HG03469 (cell line): ENCODE results near the gene ZNF408.

Experiments used
- ATAC-seq: cut with Tn5 transposase; IDR thresholded peaks from one replicate; pipeline ENCODE4 v1.9.1; 2021; ENCODE audit warnings: mild to moderate bottlenecking, moderate library complexity, moderate number of reproducible peaks; ENCODE audit not compliant: unreplicated experiment

The ZNF408 gene

DNA sequence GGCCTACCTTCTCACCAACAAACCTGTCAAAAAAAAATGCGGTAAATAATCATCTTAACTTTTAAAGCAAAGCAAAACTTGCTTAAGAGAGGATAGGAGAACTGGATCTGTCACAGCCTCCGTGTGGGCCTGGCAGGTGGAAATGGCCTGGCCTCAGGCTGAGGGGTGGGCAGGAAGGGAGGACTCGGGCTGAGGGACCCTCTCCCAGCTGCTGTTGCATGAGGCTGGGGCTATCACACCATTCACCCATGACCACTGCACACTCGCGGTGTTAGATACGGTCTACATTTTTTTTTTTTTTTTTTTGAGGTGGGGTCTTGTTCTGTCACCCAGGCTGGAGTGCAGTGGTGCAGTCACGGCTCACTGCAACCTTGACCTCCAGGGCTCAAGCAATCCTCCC, 24.9 kb upstream of the ZNF408 start:
- no peak for ATAC-seq

DNA sequence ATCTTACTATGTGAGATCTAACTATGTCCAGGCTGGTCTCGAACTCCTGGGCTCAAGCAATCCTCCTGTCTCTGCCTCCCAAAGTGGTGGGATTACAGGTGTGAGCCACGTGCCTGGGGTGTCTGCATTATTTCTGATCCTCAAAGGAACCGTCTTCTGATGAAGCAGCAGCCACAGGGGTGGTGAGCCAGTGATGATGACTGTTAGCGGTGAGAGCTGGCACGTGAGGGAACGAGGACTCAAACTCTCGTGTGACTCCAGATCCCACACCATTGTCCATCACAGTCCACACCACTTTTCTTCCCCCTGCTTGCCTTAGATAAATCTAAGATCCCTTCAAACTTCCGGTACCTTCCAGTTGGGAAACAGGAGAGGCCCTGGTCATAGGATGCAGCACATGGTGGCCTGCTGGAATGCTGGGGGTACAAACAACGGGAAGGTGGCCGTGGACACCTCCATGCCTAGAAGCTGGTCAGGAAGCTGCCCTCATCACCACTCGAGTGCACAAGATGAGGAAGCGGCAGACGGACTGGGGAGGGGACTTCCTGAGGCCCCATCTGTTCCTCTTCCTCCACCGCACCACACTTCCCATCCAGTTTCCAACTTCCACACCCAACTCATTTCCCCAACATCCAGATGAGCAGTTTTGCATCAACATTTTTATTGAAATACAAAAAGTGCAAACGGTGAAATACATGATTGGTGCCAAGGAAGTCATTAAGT, 24.2 kb upstream of the ZNF408 start:
- ATAC-seq = no peak

DNA sequence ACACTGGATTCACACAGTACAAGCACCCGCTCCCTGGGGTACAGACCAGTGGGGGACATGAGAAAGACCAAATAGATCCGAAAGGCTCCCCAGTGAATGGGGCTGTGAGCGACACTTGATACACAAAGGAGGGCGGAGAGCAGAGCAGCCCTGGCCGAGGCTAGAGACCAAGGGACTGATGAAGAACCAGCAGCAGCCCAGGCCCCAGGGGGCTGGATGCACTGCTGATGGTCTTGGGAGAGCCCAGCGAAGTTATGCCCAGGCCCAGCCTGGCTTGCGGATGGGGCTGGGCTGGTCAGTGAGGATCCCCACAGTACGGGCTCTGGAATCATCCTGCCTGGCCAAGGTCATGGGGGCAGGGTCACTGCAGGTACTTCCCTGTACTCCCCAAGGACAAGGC, 23.7 kb upstream of the ZNF408 start:
- no peak for ATAC-seq

DNA sequence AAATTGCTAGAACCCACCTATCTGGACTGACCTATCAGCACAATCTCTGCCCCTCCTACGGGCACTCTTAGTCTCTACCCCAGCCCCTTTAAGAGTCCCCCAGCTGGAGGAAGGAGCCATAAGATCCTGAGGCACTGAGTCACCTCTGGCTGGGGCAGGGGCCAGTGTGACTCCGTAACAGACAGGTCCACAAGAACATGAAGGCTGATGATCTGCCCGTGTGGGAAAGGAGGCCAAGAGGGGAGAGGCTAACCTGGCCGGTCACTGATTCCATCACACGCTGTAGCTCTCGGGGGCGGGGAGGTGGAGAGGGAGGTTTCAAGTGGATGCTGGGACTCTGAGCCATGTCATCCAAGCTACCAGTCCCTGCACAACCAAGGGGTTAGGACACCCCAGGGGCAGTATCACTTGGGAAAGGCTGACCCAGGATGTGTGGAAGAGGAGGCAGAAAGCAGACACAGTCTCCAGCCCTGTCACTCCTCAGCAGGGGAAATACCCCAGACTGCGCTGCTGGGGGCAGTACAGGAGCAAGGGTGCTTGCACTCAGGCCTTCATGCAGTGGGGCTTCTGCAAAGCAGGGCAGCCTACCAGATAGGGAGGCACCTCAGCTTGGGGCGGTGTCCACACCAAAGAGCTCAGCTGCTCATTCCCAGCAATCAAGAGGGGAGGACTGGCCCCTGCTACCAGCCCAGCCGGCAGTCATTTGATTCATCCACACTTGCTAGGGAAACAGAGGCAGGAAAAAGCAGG, 22.7 kb upstream of the ZNF408 start:
- no peak for ATAC-seq

DNA sequence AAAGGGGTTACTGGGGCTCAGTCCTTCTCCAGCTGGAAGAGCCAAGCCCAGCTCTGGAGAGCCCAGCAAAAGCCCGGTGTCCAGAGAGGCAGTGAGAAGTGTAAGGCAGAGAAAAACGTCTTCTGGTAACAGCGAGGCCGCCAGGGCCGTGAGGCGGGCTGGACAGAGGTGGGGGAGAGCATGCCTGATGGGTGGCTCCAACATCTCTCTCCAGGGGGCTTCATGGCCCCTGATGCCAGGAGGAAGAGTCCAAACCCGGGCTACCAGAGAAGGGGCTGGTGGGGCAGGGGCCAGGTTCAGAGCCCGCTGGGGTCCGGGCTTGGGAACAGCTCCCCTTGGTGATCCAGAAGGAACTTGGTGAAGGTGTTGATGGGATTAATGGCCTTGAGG, 22.1 kb upstream of the ZNF408 start:
- no peak for ATAC-seq

DNA sequence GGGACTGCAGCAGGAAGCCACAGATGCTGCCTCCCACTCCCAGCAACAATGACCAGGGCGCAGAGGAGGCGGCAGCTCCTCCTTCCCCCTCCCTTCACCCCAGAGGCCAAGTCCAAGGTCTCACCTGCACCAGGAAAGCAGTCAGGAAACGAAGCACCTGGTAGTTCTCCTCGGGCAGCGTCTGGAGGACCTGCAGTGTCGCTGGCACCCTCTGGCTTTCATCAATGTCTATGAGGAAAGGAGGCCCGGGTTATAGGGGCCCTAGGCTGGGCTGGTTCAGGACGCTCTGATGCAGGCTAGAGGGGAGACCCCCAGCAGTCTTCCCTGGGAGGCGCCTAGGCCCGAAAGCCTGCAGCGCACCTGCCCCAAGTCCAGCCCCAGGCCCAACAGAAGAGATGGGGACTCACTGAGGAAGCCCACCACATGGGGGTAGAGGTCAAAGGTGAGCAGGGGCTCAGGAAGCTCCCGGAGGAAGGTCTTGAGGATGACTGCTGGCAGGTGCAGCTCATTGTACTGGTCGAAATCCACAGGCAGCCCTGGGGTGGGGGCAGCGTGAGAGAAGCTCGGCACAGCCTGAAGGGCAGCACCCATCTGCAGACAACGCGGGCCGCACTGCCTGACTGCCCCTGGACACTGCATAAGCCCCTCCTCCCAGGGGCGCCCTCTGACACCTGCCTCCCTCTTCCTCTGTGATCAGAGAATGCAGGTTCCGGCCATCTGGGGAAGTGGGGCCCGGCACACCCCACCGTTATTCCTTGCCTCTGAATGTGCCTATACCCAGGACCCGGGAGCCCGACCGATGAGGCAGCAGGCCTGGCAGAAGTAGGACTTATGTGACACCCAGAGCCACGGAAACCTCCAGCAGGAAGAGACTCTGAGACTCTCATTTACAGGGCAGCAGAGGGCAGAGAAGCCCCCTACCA, 21.3 kb upstream of the ZNF408 start:
- no peak for ATAC-seq

DNA sequence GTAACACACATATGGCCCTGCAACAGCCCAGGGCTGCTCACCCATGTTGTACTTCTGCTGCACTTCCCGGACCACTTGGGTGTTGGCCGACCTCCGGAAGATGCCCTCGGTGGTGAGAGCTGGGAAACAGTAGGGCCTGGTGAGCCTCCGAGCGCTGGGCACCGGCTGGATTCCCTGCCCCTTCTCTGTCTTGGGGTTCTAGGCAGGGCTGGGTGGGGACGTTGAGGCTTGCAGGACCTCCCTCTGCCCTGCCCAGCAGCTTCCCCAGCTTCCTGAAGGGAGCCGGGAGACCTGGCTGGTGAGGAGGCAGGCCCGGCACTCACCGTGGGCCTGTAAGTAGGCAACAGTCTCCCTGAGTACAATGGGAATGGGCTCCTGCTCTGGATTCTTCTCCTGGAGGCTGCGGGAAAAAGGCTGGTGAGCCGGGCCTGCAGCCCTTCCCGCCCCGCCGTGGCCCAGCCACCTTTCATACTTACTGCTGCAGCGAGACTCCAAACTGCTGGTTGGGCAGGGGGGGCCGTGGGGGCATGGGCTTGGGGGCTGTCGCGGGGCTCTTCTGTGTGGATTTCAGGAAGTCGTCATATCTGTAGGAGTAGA, 20.6 kb upstream of the ZNF408 start:
- ATAC-seq = no peak

DNA sequence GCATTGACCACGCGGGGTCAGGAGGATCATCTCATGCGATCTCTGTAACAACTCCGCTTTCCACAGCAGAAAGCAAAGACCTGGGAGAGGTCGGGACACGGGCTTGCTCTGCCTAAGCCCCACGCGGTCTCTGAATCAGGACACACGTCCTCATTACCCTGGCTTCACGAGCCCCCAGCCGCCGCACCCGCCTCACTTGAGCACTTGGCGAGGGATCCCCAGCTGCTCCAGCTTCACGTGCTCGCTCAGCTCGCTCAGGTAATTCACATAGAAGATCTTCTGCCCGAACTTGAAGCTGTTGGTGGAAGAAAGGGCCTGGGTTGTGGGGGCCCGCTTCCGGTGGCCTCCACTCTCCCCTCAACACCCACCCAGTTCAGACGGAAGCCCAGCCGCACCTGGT, 20.0 kb upstream of the ZNF408 start:
- ATAC-seq = no peak

DNA sequence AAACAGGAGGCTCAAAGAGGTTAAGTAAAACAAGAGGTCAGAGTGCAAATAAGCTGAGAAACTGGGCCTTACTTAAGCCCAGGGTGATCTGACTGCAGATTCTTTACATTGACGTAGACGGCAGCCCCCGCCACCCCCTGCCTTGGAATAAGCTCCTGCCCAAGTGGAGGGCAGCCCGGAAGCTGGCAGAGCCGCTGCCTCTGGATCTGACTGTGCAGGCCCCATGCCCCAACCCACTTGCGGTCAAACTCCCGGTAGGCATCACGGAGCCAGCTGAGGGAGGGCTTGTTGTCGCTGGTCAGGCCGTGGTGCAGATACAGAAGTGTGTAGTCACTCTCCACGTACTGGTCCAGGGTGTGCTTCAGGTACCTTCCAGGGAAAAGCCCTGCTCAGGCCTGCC, 19.0 kb upstream of the ZNF408 start:
- no peak for ATAC-seq

DNA sequence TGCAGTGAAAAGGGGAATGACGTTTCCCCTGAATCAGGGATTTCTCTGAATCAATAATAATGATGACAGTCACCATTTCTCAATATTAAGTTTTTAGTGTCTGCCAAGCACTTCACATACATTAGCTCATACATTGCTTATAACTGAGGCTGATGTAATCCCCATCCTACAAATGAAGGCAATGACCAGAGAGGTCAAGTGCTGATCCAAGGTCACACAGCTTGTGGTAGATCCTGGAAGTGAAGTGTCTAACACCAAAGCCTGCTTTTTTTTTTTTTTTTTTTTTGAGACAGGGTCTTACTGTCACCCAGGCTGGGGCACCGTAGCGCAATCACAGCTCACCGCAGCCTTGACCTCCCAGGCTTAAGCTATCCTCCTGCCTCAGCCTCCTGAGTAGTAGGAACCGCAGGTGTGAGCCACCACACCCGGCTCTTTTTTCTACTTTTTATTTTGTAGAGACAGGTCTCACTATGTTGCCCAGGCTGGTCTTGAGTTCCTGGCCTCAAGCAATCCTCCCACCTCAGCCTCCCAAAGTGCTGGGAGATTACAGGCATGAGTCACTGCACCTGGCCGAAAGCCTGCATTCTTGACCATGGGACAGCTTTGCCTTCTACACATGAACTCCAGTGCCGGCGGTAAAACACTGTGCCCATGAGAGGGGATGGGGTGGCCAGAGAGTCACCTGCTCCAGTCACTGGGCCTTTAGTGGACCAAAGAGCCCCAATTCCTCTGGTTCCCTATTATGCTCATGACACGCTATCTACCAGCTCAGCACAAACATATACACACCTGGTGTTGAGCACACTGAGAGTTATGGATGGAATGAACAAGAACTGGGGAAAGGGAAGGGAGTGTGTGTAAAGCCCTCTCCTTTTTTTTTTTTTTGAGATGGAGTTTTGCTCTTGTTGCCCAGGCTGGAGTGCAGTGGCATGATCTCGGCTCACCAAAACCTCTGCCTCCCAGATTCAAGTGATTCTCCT, 17.8 kb upstream of the ZNF408 start:
- no peak for ATAC-seq

DNA sequence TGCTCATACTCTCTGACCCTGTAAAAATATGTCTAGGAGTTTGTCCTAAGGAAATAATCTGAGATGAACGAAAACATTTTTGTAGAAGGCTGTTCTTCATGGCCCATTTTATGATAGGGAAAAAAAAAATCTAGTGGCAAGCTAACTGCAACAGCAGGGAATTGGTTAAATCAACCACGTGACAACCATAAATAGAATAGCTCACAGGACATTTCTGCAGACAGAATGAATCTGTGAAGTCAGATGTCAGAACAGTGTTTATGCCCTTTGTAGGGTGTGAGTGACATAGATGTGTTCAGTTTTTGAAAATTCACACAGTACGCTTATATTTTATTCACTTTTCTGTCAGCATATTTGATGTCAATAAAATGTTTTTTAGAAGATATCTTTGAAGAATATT, 16.5 kb upstream of the ZNF408 start:
- ATAC-seq = no peak

DNA sequence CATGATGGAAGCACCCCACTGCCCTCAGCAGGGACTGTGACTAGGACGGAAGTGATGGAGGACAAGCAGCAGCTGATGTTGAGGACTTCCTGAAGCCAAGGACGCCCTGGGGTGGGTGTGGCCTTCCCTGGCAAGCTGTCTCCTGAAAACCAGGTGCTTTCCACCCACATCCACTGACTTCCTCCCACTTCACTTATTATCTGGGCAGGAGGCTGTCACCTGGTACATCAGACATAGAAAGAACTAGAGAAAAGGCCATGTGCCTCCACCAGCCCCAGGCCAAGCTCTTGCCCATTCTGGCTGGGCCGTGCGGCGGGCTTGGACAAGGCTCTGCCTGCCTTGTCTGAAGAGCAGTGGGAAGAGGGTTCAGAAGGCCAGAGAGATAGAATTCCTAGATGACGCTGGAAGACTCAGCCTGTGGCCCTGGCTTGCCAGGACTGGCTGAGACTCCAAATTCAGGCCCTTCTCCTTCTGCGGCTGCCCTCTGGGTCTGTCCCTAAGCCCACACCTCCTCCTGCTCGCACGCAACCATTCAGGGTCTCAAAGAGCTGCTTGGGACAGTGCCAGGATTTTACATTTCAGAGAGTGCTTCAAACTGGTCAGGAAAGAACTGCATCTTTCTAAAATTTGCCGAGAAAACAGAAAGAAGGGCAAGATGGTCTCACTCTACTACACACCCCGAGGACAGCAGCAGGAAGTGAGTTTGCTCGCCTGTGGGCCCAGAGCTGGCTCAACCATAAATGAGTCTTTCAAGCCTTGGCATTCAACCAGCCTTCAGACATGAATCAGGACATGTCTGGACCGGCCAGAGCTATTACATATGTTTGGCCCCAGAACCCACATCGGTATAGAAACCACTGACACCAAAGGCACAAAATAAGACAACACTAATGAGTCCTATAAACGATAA, 13.7 kb upstream of the ZNF408 start:
- no peak for ATAC-seq

DNA sequence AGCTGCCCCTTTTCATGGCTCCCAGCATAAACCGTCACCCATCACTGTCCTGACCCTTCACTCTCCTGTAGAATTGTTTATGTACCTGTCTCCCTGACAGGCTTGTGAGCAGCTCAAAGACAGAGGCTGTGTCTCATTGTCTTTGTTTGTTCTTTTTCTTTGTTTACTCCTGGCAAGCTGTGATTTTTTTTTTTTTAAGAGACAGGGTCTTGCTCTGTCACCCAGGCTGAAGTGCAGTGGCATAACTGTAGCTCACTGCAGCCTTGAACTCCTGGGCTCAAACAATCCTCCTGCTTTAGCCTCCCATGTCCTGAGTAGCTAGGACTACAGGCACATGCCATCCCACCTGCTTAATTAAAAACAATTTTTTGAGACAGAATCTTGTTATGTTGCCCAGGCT, 10.1 kb upstream of the ZNF408 start:
- no peak for ATAC-seq

DNA sequence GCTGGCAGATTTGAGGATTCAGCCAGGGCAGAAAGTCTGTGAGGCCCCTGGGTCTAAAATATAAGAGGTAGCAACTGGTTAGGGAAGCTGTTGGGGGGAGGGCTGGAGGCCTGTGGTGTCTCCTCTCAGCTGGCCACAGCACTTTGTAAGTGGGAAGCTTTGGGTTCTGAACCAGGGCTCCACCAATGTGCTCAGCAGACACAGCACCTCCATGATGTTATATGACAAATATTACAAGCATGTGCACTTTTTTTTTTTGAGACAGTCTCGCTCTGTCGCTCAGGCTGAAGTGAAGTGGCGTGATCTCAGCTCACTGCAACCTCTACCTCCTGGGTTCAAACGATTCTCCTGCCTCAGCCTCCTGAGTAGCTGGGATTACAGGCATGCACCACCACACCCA, 8.4 kb upstream of the ZNF408 start:
- no peak for ATAC-seq

DNA sequence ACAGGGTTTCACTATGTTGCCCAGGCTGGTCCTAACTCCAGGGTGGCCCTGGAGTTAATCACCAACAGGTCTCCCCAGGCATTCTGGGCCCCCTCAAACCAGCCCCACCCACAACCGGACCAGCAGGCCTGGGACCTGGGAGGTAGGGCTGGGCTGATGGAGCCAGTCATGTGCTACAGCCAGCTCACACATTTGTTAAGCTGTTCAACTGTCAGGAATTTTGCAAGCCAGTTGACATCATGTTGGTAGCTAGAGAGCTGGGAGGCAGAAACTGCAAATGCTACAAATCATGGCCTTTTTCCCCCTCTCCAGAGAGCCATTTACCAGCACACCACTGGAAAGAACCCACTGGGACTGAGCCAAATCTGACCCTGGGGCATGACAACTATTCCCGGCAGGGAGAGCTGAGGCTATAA, 7.2 kb upstream of the ZNF408 start:
- no peak for ATAC-seq

DNA sequence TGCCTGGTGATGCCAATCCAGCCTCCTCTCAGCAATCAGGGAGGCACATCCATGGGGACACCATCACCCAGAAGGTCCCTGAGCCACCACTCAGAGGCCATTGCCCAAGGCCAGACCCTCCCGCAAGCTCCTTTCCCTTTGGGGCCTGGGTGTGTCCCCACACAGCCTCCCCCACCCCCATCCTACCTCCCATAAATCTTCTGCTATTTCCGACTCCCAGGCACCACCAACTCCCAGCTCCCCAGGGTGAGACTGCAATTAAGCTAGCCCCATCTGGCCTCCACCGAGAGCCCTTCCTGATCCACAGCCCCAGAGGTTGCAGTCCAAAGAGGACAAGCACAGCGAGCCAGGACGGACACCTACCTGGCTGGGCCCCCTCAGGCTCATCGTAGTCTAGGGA, 6.8 kb upstream of the ZNF408 start:
- no peak for ATAC-seq

DNA sequence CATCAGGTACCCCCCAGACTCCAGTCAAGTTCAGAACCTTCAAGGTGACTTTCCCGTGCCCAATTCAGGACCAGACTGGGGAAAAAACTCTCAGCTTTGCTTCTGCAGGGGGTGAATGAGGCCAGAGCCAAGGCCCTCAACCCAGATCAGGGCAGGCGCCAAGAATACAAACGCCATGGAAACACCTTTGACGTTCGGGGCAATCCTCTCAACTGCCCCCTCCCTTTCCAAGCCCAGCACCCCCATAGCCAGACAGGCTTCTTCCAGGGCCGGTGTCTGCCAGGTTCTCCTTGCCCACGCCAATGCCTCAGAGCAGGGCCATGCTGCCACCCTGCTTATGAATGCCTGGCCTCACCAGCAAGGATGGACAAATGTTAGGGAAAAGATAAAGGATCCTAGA, 6.2 kb upstream of the ZNF408 start:
- ATAC-seq = no peak

DNA sequence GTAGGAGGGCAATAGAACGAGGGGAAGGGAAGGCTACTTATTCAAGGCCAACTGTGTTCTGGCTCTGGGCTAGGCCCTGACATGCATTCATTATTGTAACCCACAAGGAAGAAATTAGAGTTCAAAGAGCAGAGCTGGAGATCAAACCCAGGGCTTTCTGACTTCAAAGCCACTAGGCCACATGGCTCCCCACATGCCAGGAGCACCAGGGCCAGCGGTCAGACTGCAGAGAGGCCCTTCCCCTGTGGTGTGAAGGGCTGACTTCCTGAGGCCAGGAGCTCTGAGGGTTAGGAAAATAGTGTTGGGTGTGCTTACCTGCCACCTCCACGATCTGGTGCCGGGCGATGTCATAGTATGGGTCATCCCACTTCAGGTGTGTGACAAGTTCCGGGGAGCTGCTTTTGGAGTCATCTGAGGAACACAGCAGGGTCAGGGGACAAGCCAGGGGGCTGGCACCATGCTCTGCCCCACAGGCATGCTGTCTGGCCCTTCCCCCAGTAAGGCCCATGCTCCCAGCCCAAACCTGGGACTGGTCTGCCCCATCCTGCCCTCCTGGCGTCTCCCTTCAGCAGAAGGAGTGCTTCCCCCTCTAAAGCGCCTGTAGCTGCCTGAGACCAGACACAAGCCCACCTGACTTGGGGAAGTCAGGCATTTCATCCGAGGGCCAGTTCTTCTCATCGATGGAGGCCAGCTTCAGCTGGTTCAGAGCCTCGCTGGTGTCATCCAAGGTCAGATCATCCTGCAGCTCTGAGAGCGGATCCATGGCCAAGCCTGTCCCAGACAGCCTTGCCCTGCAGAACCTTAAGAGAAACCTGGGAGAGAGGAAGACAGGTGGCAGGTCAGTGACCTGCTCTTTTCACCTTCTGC, 5.3 kb upstream of the ZNF408 start:
- no peak for ATAC-seq
